HG03108 (cell line): Measurements from ENCODE around the gene HHIP.

Experiments
- ATAC-seq: cut with Tn5 transposase; IDR thresholded peaks from one replicate; pipeline ENCODE4 v1.9.1; 2021; ENCODE audit warnings: moderate library complexity; ENCODE audit not compliant: unreplicated experiment

The HHIP gene

GRCh38 chr4:144645631-144646522, at the start of gene HHIP:
Gene HHIP (plus strand): TSS chr4:144646156. CDS start chr4:144646676, 520 bp downstream.
- ATAC-seq: no peak

- no peak for ATAC-seq
Observed at GRCh38 chr4:144597171-144597570, 48.8 kb upstream of the HHIP start.

GRCh38 chr4:144599621-144600020, 46.3 kb upstream of the HHIP start:
- no peak for ATAC-seq

- ATAC-seq: no peak
Observed at GRCh38 chr4:144611850-144612249, 34.1 kb upstream of the HHIP start.

- ATAC-seq: no peak
Observed at GRCh38 chr4:144614850-144615585, 30.9 kb upstream of the HHIP start.

GRCh38 chr4:144621681-144622080, 24.3 kb upstream of the HHIP start:
- no peak for ATAC-seq

GRCh38 chr4:144627663-144628076, 18.3 kb upstream of the HHIP start:
- no peak for ATAC-seq

GRCh38 chr4:144633215-144633614, 12.7 kb upstream of the HHIP start:
- ATAC-seq: no peak

GRCh38 chr4:144634978-144635747, 10.8 kb upstream of the HHIP start:
- peak; percentile 99 for ATAC-seq

GRCh38 chr4:144644368-144645101, 1.4 kb upstream of the HHIP start:
- ATAC-seq: no peak

- ATAC-seq: no peak
Observed at GRCh38 chr4:144645102-144645630, 790 bp upstream of the HHIP start.

- ATAC-seq: no peak
Observed at GRCh38 chr4:144646523-144647094, 653 bp downstream of the HHIP start.

GRCh38 chr4:144647095-144647561, 1.2 kb downstream of the HHIP start:
- no peak for ATAC-seq

GRCh38 chr4:144647590-144647989, 1.6 kb downstream of the HHIP start:
- ATAC-seq: no peak

GRCh38 chr4:144648042-144648441, 2.1 kb downstream of the HHIP start:
- ATAC-seq: no peak

GRCh38 chr4:144649646-144650045, 3.7 kb downstream of the HHIP start:
- ATAC-seq: no peak

GRCh38 chr4:144650311-144651005, 4.5 kb downstream of the HHIP start:
- no peak for ATAC-seq

- no peak for ATAC-seq
Observed at GRCh38 chr4:144653781-144654545, 8.0 kb downstream of the HHIP start.

- ATAC-seq: no peak
Observed at GRCh38 chr4:144655491-144655890, 9.5 kb downstream of the HHIP start.
